GF-D8 (cell line): Measurements from ENCODE around the gene RPUSD1.
"Not testable (repeated sequence)": the region's sequence is repeated elsewhere in the genome, so short reads cannot be mapped to it uniquely, and the experiment has no call there.

Source experiments
- DNase-seq: peaks from one replicate; lab custom pipeline; 2025; lab: John Stamatoyannopoulos, UW

The RPUSD1 gene

DNA sequence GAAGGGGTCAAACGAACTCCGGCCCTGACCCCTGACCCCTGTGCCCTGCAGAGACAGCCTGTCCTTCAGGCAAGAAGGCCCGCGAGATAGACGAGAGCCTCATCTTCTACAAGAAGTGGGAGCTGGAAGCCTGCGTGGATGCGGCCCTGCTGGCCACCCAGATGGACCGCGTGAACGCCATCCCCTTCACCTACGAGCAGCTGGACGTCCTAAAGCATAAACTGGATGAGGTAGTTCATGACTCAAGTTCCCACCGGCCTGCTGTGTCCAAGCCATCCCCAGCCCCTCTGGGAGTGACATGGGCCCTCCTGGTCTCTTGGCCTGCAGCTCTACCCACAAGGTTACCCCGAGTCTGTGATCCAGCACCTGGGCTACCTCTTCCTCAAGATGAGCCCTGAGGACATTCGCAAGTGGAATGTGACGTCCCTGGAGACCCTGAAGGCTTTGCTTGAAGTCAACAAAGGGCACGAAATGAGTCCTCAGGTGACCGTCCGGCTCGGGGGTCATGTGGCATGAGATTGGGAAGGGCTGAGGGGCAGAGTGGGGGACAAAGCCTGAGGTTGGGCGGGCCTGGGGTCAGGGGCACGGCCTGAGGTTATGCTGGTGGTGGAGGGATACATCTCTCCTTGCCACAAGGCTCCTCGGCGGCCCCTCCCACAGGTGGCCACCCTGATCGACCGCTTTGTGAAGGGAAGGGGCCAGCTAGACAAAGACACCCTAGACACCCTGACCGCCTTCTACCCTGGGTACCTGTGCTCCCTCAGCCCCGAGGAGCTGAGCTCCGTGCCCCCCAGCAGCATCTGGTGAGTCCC is 22.0 kb downstream of the RPUSD1 start:
- DNase-seq, result no peak

DNA sequence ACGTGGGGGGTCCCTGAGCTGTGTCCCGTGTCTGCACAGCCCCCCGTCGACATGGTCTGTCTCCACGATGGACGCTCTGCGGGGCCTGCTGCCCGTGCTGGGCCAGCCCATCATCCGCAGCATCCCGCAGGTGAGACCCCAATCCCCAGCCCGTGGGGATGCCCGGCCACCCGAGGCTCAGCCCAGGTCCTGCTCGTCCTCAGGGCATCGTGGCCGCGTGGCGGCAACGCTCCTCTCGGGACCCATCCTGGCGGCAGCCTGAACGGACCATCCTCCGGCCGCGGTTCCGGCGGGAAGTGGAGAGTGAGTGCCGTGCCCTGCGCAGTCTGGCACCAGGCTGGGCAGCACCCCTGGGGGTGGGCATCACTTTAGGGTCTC is 22.7 kb downstream of the RPUSD1 start:
- no peak for DNase-seq

DNA sequence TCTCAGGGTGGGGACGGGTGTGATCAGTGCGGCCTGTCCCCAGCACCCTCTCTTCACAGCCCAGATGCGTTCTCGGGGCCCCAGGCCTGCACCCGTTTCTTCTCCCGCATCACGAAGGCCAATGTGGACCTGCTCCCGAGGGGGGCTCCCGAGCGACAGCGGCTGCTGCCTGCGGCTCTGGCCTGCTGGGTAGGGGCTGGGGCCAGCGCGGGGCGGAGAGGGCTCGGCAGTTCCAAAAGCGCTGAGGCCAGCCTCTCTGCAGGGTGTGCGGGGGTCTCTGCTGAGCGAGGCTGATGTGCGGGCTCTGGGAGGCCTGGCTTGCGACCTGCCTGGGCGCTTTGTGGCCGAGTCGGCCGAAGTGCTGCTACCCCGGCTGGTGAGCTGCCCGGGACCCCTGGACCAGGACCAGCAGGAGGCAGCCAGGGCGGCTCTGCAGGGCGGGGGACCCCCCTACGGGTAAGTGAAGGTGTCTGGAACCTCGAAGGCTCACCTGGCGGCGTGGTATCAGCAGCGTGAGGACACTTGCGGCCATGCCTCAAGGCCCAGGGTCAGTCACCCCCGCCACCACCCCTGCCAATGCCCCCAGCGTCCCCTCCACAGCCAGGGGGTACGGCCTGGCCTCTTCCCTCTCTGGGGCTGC is 23.2 kb downstream of the RPUSD1 start:
- no peak for DNase-seq

GRCh38 chr16:764184-764750 is 23.9 kb downstream of the RPUSD1 start:
- DNase-seq, result no peak

- no peak for DNase-seq
Observed at GRCh38 chr16:763369-764183, 24.6 kb downstream of the RPUSD1 start.

DNA sequence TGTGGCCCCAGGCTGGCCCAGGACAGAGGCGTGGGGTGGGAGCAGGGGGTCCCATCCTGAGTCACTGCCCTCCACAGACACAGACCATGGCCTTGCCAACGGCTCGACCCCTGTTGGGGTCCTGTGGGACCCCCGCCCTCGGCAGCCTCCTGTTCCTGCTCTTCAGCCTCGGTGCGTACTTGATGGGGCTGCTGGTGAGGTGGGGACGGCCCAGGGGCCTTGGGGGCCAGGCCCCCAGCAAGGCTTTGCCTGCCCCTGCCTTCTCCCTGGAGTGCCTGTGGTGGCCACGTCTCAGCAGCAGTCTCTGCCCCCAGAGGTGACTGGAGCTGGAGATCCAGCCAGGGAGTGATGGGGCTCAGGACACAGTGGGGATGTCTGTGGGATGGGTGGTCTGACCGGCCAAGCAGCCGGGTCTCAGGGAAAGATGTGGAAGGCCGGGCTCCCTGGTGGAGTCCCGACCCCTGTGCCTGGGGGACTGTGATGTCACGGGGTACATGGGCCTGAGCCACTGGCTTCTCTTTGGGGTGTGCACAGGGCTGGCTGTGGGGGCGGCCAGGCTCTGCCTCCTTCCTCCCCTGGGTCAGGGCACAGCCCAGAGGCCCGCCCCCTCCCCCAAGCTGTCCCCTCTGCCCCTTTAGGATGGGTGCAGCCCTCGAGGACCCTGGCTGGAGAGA is 25.4 kb downstream of the RPUSD1 start:
- DNase-seq, result no peak

- no peak for DNase-seq
Observed at GRCh38 chr16:761625-762513, 26.3 kb downstream of the RPUSD1 start.

GRCh38 chr16:760545-761343 is 27.4 kb downstream of the RPUSD1 start, which contains the start of gene MSLN:
MSLN (plus strand) TSS chr16:760734; CDS start chr16:762681, 1,947 bp downstream.
- DNase-seq, result no peak

- no peak for DNase-seq
Observed at GRCh38 chr16:760065-760464, 28.1 kb downstream of the RPUSD1 start.

- DNase-seq, result no peak
Observed at GRCh38 chr16:759110-759910, 28.9 kb downstream of the RPUSD1 start.

GRCh38 chr16:756428-756827 is 31.8 kb downstream of the RPUSD1 start:
- DNase-seq, result no peak

DNA sequence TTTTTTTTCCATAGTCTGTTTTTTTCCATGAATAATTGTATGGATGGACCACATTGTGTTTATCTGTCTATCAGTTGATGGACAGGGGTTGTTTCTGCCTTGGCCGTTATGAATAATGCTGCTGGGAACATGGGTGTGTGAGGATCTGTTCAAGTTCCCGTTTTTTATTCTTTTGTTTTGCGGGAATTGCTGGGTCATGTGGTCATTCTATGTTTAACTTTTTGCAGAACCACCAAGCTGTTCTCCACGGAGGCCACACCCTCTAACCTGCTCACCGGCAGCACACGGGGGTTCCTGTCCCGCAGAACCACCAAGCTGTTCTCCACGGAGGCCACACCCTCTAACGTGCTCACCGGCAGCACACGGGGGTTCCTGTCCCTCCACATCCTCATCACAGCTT is 33.5 kb downstream of the RPUSD1 start:
- no peak for DNase-seq

- not testable (repeated sequence) for DNase-seq
Observed at GRCh38 chr16:754121-754607, 34.0 kb downstream of the RPUSD1 start.

DNA sequence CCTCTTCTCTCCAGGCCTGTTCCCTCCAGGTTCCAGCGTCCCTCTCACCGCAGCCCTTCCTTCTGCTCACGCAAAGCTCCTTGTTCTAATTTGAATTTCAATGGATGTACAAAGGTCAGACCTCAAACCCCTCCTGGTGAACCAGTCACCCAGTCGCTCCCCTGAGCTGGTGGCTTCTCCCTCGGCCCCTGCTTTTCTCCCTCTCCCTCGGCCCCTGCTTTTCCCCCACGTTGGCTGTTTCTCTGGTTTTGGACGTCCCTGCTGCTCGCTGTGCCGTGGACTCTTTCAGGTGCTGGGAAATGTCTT is 36.2 kb downstream of the RPUSD1 start:
- no peak for DNase-seq

- DNase-seq, result no peak
Observed at GRCh38 chr16:751152-752006, 36.8 kb downstream of the RPUSD1 start.

- DNase-seq, result no peak
Observed at GRCh38 chr16:750485-750884, 37.7 kb downstream of the RPUSD1 start.

DNA sequence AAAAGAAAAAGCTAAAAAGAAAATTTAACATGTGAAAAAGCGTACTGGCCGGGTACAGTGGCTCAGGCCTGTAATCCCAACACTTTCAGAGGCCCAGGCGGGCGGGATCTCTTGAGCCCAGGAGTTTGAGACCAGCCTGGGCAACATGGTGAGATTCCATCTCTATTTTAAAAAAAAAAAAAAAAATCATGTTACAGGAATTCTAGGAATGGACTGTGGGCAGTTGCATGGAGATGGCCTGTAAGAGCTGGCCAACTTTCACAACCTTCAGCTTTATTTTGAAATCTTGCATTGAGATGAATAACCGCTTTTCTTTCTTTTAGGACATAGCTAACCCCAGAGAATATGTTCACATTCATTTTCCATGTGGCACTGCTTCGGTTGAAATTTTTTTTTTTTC is 39.2 kb downstream of the RPUSD1 start:
- DNase-seq, result no peak
